Hematopoietic multipotent progenitor cell (in vitro differentiated cells): ENCODE measurements around the gene PRICKLE2. TPM values are rescaled to one million over a fixed set of nuclear protein-coding genes. Genes with fewer than 3 reads are reported as not detected.
"Not testable (repeated sequence)": the region's sequence is repeated elsewhere in the genome, so short reads cannot be mapped to it uniquely, and the experiment has no call there.

Experiments used
- DNase-seq, 3 donors: peaks; one replicate each; pipeline ENCODE4 v3.0.0-alpha.2; 2011 to 2015; ENCODE audit warnings: low read depth in 2 of 3, low spot score in 2 of 3
- total RNA-seq: library from RNA; depleted of rRNA; stranded (reverse); fragments of >200 nt; gene quantifications from one replicate; pipeline ENCODE4 v1.2.3, GENCODE V29; 2012

Gene PRICKLE2
- total RNA-seq, 1 donor = under 0.01 TPM

GRCh38 chr3:64108231-64108630, 117.0 kb downstream of the PRICKLE2 start:
- DNase-seq = no peak

GRCh38 chr3:64107190-64107589, 118.1 kb downstream of the PRICKLE2 start:
- no peak for DNase-seq

GRCh38 chr3:64105816-64106215, 119.5 kb downstream of the PRICKLE2 start:
- no peak for DNase-seq

GRCh38 chr3:64104691-64105111, 120.6 kb downstream of the PRICKLE2 start:
- DNase-seq = no peak

GRCh38 chr3:64104006-64104405, 121.3 kb downstream of the PRICKLE2 start:
- DNase-seq = no peak

GRCh38 chr3:64103131-64103530, 122.1 kb downstream of the PRICKLE2 start:
- no peak for DNase-seq

- no peak for DNase-seq
Observed at GRCh38 chr3:64102147-64102546, 123.1 kb downstream of the PRICKLE2 start.

GRCh38 chr3:64099316-64099715, 126.0 kb downstream of the PRICKLE2 start:
- no peak for DNase-seq

- DNase-seq = no peak
Observed at GRCh38 chr3:64098670-64099069, 126.6 kb downstream of the PRICKLE2 start.

GRCh38 chr3:64097920-64098319, 127.3 kb downstream of the PRICKLE2 start:
- no peak for DNase-seq

- DNase-seq = no peak
Observed at GRCh38 chr3:64095802-64096201, 129.5 kb downstream of the PRICKLE2 start.

- DNase-seq = no peak
Observed at GRCh38 chr3:64094713-64095079, 130.6 kb downstream of the PRICKLE2 start.

- DNase-seq = no peak
Observed at GRCh38 chr3:64093825-64094712, 131.2 kb downstream of the PRICKLE2 start.

GRCh38 chr3:64093211-64093610, 132.1 kb downstream of the PRICKLE2 start:
- DNase-seq = no peak

GRCh38 chr3:64091501-64091900, 133.8 kb downstream of the PRICKLE2 start:
- DNase-seq = no peak

GRCh38 chr3:64089386-64089785, 135.9 kb downstream of the PRICKLE2 start:
- not testable (repeated sequence) for DNase-seq

GRCh38 chr3:64088408-64089205, 136.7 kb downstream of the PRICKLE2 start:
- no peak for DNase-seq

GRCh38 chr3:64086479-64087252, 138.6 kb downstream of the PRICKLE2 start:
- no peak for DNase-seq

- DNase-seq = no peak
Observed at GRCh38 chr3:64084640-64085039, 140.6 kb downstream of the PRICKLE2 start.

- no peak for DNase-seq
Observed at GRCh38 chr3:64083575-64083974, 141.7 kb downstream of the PRICKLE2 start.

- no peak for DNase-seq
Observed at GRCh38 chr3:64082961-64083541, 142.2 kb downstream of the PRICKLE2 start.
